Measurements from ENCODE around the gene STK38.
"Not testable (repeated sequence)": the region's sequence is repeated elsewhere in the genome, so short reads cannot be mapped to it uniquely, and the experiment has no call there.

Gene STK38

DNA sequence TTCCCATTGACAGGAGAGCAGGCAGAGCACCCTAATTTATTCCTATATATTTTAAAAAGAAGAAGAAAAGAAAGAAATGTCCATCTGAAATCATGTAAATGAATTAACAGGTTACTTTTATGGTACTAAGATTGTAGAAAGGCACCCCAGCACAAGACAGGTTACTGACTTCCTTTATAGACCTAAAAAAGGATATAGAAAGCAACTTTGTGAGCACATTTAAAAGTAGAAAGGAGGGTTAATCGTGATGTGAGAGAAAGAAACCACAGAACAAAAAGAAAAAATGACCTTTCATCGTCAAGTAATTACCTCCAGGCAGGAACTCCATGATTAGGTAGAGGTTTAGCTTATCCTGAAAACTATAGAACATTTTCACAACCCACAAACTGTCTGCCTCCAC is 29.9 kb downstream of the STK38 start:
- DNase-seq, result no peak

DNA sequence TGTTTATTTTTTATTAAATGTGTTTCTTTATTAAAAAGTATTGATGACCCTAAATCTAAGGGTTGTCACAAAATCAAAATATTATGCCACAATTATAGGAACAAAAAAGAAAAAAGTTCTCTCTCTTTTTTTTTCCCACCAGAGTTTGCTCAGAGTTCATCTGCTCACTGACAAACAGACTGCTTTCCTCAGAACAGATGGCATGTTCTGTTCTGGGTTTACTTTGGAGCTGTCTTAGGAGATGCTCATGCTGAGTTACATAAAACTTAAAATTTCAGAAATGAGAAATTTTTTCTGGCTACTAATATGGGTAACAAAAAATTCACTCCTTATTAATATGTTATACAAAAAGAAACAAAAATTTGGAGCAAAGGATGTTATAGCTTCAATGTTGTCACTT is 30.3 kb downstream of the STK38 start:
- no peak for DNase-seq

DNA sequence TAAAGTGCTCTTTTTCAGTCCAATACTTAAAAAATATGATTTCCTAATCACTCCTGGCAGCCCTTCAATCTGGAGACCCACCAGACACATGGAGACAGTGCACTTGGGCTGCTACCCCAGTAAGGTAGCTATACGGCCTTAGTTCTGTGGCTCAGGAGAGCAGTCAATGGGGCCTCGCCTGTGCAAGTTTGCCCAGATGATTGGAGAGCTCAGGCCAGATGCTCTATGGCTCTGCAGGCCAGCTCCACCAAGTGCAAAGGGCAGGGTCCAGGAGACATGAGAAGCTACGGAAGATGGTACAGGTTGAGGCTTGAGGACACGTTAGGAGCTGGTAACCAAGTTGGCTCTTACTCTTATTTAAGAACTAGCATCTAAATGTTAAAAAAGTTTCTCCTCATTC is 30.7 kb downstream of the STK38 start:
- DNase-seq, result no peak

DNA sequence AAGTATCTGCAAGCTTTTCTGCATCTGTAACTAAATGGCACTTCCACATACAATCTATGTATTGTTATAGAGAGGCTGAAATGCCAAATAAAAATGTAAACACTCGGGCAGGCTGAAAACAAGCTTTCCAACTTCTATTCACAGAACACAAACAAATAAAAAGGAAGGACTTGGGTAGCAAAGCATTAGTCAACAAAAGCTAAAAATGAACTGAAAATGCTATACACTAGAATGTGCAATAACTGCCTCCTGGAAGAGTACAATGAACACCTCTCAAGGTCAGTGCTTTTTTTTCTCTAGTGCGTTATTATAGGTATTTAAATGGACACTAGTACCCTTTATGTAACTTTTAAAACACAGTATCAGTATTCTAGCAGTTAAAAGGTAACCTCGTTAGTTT is 31.4 kb downstream of the STK38 start:
- DNase-seq, result no peak

DNA sequence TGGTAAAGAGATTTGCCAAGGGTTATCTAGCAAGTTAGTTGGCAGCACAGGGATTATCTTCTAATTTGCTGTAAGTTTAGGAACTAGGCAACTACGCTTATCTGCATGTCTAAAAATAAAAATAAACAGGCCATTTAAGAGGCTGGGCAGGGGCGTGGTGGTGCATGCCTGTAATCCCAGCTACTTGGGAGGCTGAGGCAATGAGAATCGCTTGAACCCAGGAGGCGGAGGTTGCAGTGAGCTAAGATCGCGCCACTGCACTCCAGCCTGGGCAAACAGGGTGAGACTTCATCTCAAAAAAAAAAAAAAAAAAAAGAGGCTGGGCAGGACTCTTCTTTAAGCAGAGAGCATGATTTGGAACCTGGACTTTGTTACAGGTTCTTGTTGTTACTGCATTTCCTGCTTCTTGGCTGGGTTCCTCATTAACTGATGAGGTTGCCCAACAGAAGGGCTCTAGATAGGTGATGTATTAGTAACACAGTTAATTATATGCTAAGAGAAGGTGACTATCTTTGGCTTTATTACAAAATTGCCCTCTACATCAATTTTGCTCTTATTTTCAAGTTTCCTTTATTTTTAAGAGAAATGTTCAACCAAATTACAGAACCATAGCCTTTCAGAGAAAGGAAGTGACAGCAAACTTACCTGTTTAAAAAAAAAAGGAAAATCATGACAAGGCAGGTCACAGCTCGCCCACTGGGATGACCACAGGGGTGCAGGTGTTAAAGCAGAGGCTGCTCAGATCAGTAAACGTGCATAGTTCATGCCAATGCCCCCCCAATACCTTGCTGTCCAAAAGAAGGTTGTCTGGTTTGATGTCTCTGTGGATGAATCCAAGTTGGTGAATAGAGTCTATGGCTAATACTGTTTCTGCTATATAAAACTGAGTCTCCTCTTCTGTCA is 32.5 kb downstream of the STK38 start:
- DNase-seq, result no peak

DNA sequence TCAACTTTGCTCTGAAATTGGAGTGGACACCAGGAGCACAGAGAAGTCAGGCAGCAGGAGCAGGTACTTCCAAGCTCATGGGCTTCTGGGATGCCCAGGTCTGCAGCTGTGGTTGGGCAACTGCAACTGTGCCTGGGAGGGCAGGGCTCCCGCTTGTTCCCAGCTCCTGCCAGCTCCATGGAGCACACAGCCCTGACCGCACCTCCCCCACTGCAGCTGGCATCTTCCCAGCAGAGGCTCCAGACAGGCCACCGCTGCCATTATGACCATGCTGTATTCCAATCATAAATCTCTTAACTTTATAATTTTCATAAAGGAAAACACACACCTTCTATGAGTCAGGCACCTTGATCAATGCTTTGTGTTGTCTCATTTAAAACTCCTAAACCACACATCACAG is 36.9 kb downstream of the STK38 start:
- DNase-seq, result no peak

DNA sequence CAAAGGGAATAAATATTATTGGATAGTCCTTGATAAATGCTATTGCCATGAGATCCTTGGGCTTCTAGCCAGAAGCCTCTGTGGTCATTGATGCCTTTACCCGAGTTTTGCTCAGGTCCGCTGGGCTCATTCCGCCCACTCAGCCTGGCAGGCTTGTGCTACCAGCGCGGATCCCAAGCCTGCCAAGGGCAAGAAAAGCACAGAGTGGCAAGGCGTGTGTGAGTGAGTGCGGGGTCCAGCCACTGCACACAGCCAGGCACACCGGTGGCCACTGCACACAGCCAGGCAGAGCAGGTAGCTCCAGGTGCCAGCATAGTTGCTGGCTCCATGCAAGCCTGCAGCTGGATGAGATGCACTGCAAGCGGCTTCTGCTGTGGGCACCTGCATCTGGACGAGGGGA is 38.7 kb downstream of the STK38 start:
- DNase-seq, result no peak

DNA sequence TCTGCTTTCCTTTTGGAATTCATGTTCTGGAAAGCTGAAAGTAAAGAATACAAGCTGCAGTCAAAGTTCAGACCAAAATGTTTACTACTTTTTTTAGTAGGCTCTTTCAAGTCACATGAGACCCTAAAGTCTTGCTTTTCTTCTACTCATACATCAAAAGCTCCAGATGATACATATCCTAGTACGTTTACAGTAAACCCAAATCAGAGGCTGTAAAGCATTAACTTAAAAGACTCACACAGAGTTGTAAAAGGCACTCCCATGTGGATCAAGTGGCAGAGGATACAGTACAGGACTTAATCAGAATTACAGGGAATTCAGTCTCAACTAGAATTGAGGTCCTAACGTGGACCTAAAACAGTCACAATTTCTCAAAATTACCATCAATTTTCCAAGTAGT is 40.7 kb downstream of the STK38 start:
- DNase-seq, result no peak

DNA sequence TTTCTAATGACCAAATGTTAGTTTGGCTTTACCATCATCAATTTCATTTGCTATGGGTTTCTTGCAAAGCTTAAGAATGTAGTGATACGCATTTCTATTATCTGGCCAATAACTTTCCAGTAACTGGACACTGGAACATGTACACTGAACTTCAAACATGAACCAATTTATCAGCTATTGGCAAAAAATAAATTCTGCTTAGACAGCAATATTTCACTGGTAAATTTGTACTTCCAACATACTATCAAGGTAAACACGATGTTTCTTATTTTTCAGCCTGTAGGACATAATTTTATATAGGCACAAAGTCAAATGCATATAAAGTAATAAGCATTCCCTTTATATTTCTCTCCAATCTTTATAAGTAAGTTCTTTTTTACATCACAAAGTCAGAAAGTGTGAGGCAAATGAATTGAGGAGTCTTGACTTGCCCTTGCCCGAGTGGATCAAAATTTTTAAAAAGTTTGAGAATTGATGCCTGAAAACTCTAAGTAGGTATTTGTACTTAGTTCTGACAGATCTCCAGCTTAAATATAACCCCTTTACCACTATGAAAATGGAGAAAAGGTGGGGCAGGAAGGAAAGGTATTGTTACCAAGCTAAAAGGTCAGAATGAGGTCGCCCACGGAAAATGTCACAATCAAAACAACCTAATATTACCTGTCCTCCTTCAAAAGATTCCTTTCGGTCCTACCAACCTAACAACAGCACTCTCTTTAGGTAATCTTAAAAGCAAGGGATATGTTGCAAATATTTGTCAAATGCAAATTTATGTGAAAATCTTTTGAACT is 41.3 kb downstream of the STK38 start:
- no peak for DNase-seq

DNA sequence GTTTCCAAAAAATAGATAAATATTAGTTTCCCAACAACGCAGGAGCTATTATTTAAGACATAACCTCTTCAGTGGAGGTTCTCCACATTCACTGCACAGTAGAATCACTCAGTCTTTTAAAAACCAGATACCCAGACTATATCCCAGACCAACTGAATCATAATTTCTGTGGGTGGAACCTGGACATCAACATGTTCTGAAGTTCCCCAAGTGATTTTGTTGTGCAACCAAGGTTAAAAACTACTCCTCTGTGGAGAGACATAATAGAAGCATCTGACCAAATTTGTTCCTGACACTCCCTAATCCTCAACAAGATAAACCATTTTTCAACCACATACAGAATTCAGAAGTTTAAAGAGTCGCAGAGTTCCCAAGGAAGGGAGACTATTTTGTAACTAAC is 42.3 kb downstream of the STK38 start:
- DNase-seq, result no peak

DNA sequence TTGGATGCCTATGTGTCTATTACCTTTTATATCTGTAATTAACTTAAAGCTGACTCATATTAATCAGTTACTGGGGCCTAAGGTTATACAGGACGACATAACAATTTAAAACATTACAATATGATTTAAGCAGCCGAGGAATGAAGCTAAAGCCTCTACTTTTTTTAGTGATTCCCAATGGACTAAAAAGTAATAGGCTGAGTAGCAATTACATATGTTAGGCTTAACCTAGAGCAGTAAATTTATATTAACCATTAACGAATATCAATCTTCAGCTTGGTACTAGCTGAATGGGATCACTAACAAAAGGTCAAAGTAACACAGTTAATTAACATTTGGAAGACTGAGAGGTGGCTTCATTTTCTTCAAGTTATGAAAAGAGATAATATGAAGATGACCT is 43.1 kb downstream of the STK38 start:
- no peak for DNase-seq

DNA sequence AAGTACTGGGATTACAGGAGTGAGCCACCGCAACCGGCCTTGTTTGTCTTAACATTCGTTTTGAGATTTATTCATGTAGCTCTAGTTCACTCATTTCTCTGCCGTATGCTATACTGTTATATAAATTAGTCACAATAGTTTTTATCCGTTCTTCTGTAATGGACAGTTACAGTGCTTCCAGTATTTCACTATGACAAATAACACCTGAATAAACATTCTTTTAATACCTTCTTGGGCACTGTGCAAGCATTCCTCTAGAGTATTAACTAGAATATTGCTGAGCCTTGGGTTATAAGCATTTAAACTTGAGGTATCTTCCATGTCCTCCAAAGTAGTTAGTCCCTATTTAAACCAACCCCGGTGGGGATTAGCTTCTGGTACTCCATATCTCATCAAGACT is 45.6 kb downstream of the STK38 start:
- DNase-seq, result no peak

DNA sequence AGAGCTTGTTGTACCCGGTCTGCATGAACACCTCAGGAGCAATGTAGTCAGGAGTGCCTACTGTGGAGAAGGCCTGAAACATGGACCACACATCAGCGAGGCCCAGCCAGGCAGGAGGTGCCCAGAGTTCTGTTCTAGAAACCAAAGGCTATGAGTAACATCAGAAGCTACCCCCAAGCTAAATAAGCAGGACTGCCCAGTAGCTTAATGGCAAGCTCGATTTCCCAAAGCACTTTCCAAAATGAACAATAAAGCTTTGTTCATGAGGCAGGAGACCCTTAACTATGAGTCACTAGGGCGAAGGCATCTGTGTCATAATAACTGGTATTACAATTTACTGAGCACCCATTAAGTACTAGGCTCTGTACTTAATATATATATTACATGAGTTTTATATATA is 47.4 kb downstream of the STK38 start:
- DNase-seq, result no peak

DNA sequence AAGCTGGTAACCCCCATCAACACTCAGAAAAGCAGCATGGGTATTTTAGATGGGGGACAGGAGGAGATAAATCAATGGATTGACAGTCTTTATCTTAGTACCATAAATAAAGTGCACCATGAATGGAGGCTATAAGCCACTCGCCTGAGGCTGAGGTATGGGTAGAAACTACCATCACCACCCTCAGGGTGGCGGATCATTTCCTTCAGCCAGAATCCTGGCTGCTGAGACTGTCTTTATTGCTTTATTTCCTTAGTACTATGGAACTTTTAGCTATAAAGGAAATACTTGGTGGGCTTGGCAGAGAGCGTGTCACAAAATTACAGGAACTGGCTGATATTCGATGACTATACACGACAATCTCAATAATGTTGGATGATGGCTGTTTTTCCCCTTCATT is 52.2 kb downstream of the STK38 start:
- no peak for DNase-seq

DNA sequence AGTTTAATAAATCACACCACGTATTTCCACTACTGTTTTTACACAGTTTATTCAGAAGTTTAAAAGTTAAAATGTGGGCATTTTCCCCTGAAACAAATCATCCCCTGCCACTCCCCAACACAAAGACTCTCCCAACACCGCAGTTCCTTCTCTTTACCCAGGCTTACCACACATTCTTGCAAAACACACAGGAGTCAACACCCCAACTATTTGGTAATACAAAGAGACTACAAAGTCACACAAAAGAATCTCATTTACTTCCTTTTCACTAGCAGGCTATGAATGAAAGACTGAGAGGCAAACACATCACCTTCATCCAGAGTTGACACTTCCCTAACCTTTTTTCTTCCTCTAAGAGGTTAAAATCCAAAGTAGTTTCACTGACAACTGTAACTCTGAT is 53.4 kb downstream of the STK38 start:
- DNase-seq, result no peak

DNA sequence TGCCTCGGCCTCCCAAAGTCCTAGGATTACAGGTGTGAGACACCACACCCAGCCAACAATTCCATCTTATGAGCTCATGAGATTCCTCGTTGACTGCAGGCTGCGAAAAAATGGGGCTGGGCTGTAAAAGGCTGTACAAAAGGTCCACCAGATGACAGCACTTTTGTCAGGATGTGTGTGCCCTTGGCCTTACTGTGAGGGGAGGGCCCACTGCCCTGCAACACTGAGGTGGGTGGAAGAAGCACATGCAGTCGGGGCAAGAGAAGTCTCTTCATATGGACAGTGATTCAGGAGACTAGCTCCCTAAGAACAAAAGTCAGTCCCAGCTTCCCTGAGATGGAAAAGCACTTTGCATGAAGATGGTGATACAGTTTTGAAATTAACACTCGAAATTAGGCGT is 54.0 kb downstream of the STK38 start:
- DNase-seq, result no peak

DNA sequence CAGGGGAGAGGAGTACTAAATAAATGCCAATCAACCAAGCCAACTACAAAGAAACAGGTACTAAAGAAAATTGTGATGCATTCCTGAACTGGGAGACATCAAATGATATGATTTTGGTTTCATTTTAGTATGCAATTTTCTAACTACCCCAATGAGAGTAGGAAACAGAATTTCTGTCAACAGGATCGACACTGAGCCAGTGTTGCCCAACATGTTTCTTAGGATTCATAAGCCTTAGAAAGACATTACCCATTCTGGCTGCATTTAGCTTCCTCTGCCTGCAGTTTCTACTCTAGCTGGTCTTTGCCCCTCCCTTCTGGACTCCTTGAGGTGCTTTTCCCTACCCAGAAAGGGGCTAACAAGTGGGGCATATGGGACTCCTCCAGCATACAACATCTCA is 54.7 kb downstream of the STK38 start:
- DNase-seq, result no peak

DNA sequence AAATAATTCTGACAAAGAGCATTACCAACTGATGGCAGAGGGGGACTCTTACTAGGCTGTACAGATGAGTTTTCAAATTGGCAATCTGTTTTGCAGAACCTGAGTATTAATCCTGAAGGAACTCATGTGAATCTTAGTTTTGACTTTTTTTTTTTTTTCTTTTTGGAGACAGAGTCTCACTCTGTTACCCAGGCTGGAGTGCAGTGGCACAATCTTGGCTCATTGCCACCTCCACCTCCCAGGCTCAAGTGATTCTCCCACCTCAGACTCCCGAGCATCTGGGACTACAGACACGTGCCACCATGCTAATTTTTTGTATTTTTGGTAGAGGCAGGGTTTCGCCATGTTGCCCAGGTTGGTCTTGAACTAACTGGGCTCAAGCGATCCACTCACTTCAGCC is 55.2 kb downstream of the STK38 start:
- no peak for DNase-seq

DNA sequence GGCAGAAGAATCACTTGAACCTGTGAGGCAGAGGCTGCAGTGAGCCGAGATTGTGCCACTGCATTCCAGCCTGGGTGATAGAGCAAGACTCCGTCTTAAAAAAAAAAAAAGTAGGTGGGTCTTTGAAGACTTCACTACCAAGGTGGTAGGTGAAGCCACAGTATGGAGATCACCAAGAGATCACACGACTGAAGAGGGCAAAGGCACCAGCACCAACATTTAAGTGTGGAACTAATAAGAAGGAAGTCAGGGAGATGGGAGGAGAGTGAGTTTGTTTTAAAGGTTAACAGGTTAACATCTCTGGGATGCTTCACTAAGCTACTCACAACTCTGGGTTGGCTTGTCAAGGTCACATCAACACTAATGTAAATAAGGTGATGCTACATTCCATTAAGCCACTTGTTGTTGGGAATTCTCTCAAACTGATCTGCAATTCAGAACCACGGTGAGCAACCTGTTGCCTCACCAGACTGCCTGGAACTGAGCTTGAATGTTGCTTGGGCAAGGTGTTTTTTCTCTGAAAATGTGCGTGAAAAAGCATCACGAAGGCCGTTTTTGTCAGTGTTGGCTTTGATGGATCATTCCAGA is 55.8 kb downstream of the STK38 start:
- DNase-seq, result no peak

DNA sequence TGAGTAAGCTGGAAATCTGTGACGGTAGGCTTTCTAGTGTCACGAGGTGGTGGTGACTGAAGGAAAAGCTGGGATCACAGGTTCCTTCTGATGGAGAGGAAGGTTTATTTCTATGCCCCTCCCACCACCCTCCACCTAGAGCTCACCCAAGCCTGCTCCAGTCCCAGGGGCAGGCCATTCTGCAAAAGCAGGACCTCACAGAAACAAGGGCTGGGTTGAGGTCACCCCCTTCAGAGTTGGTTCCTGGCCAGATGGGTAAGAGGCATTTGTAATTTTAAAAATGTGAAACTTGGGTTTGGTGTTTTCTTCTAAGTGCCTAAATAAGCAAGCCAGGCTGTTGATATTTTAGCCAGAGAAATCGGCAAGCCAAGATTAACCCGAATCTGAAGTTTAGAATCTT is 57.9 kb downstream of the STK38 start:
- DNase-seq, result no peak

DNA sequence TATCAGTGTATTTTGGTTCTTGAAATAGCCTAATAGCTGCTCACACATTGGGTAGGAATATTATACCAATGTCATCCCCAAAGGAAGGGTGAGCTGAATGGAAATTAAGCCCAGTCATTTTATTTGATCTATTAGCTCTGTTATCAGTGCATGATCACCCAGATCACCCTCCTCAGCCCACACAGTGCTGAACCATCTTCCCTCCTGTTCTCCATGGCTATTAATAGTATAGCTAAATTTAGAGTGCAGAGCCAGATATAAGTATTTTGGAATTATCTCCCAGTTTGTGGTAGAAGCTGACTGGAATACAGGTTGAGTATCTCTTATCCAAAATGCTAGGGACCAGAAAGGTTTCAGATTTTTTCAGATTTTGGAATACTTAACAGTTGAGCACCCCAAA is 59.1 kb downstream of the STK38 start:
- DNase-seq, result no peak

DNA sequence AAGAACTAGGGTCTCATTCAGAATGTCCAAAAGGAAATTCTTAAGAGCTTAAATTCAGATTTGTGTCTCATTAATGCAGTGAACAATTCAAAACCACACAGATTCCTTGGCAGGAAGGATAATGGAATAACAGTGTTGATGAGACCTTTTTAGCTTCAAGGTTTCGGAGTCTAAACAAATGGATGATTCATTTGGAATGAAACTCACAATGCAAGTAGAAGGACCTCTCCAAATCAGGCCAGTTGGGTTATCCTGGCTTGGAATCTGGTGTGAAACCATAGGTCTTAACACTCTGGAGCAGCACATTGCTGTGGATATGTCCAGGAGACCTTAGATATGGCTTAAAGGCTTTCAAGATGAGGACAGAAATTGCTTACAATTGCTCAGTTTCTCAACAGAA is 59.6 kb downstream of the STK38 start:
- DNase-seq, result no peak

DNA sequence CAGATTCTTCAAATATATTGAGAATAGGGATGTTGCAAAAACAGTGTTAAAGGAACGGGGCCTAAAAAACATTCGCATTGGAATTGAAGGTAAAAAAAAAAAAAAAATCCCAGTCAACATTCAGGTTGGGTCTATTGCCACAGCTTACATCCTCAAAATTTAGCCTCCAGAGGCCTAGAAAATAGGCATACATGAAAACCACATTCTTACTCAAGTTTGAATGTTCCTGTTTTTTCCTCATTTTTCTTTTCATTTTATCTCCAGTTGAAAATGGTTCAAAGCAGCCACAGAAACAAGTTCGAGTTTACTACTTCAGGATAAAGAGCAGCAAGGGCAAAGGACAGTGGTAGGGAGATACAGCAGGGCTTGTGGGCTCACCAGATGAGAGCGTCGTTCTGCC is 62.5 kb downstream of the STK38 start:
- no peak for DNase-seq

DNA sequence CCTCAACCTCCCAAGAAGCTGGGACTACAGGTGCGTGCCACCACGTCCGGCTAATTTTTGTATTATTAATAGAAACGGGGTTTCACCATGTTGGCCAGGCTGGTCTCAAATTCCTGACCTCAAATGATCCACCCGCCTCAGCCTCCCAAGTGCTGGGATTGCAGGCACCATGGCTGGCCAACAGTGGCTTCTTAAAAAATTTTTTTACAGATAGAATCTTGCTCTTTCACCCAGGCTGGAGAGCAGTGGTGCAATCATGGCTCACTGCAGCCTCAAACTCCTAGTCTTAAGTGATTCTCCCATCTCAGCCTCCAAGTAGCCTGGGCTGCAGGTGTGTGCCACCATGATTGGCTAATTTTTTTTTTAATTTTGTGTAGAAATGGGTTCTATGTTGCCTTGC is 64.0 kb downstream of the STK38 start:
- DNase-seq, result not testable (repeated sequence)
